ENCODE results near the gene LTBP1.
A peak's percentile ranks its signal among the peaks of the same experiment; 100 is the strongest.

GRCh38 chr2:33441235-33441810, 494.6 kb downstream of the LTBP1 start:
- TF ChIP-seq CTCF (conservative IDR thresholded peaks at IDR 0.05; ENCODE audit: low read depth, low read length) (peak; percentile 74), EZH2 (IDR thresholded peaks at IDR 0.05; ENCODE audit: borderline replicate concordance, low read depth, low read length, poor library complexity, severe bottlenecking) (no peak)
